OCI-M2 (cell line): ENCODE results near the gene TNFRSF1B.

ENCODE experiments used
- DNase-seq: peaks from one replicate; lab custom pipeline; 2025; ENCODE audit not compliant: unreplicated experiment; lab: John Stamatoyannopoulos, UW

TNFRSF1B gene

DNA sequence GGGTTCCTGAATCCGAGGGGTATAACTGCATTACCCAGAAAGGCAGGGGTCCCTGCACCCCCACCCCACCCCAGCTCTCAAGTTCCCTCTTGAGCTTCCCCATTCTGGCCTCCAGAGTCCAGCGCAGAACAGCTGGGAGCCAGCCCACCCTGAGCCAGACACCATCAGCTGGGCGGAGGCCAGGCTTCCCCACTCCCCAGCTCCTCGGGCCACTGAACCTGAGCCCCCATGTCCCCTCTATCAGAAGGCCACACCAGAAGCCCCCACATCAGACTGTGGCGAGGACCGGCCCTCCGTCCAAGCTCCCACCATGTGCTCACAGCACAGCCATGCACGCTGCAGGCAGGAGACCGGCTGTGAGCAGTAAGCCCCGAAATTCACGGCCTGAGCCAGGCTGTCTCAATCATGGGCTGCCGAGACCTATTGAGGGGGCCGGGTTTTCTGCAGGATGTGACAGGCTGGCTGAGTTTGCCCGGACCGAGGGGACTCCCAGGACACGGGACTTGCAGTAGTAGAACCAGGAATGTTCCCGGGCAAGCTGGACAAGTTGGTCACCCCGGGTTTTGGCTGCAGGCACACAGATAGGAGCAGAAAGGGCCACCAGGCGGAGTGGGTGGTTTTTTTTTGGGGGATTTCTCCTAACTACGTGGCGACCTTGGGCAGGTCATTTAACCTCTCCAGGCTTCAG, 25.5 kb upstream of the TNFRSF1B start:
- no peak for DNase-seq

- DNase-seq: no peak
Observed at GRCh38 chr1:12142141-12142823, 24.5 kb upstream of the TNFRSF1B start.

DNA sequence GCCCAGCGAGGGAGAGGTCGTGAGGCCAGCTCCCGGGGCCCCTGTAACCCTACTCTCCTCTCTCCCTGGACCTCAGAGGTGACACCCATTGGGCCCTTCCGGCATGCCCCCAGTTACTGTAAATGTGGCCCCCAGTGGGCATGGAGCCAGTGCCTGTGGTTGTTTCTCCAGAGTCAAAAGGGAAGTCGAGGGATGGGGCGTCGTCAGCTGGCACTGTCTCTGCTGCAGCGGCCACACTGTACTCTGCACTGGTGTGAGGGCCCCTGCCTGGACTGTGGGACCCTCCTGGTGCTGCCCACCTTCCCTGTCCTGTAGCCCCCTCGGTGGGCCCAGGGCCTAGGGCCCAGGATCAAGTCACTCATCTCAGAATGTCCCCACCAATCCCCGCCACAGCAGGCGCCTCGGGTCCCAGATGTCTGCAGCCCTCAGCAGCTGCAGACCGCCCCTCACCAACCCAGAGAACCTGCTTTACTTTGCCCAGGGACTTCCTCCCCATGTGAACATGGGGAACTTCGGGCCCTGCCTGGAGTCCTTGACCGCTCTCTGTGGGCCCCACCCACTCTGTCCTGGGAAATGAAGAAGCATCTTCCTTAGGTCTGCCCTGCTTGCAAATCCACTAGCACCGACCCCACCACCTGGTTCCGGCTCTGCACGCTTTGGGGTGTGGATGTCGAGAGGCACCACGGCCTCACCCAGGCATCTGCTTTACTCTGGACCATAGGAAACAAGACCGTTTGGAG, 23.7 kb upstream of the TNFRSF1B start:
- DNase-seq: no peak

GRCh38 chr1:12143631-12144155, 23.1 kb upstream of the TNFRSF1B start:
- DNase-seq: no peak

DNA sequence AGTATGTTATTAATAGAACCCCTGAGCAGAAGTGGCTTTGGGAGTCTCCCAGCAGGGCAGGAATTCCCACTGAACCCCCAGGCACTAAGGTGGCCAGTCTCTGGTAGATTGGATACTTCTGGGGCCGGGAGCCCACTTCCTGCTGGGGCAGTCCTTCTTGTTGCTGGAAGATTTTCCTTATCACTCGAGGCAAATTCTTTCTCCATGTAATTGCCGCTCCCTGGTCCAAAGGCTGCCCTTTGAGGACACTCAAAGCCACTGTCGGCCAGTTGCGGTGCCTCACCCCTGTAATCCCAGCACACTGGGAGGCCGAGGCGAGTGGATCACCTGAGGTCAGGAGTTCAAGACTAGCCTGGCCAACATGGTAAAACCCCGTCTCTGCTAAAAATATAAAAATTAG, 22.6 kb upstream of the TNFRSF1B start:
- no peak for DNase-seq

- DNase-seq: no peak
Observed at GRCh38 chr1:12144969-12145368, 21.8 kb upstream of the TNFRSF1B start.

DNA sequence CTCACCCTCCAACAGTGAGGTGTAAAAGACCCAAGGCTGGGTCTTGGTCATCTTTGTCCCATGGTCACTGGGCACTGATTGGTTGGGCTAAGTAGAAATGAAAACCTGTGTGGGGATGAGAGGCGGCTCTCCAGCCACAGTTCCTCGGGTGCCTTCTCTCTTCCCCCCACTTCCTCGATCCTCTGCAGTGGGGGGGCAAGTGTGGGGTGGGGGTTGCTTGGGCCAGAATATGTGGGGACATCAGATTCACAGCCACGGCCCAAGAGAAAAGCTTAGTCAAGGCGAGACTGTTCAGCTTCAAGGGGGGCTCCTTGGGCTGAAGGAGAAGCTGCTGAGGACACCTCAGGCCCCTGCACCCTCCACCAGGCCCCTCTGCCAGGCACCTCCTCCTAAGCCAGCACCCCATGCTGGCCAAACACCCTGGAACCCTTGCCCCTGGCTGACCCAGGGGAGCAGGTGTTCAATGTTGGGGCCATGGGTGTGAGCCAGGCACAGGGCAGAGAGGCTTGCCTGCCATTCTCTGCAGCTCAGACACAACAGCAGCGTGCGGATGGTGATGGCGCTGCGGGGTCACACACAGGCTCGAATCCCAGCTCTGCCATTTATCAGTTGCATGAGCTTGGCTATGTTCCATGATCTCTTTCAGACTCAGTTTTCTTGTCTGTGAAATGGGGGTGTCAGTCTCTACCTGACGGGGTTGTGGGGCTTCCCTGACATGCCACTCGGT, 21.0 kb upstream of the TNFRSF1B start:
- DNase-seq: no peak

GRCh38 chr1:12146343-12147112, 20.3 kb upstream of the TNFRSF1B start:
- DNase-seq: no peak

GRCh38 chr1:12147201-12147701, 19.5 kb upstream of the TNFRSF1B start:
- DNase-seq: no peak

DNA sequence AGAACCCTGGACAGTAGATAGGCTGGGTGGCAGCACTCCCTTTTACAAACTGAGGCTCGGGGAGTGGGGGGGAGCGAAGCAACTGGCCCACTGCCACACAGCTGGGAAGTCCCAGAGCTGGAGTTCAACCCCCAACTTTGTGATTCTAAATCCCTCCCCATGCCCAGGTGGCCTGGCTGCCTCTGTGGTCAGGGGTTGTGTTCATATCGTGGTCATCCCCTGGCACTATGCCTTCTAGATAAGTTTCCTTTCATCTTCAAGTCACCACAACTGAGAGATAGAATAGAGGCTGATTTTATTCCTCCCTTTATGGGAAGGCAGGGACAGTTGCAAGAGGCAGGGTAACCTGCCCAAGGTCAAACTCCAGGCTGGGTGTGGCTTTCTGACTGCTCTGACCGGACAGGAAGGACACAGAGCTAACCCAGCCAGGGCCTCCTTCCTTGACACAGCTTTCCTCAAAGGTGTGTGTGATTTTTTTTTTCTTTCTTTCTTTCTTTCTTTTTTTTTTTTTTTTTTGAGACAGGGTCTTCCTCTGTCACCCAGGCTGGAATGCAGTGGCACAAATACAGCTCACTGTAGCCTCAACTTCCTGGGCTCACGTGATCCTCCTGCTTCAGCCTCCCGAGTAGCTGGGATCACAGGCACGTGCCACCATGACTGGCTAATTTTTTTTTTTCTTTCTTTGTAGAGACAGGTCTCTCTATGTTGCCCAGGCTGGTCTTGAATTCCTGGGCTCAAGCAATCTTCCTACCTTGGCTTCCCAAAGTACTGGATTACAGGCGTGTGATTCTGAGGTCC, 18.4 kb upstream of the TNFRSF1B start:
- no peak for DNase-seq

DNA sequence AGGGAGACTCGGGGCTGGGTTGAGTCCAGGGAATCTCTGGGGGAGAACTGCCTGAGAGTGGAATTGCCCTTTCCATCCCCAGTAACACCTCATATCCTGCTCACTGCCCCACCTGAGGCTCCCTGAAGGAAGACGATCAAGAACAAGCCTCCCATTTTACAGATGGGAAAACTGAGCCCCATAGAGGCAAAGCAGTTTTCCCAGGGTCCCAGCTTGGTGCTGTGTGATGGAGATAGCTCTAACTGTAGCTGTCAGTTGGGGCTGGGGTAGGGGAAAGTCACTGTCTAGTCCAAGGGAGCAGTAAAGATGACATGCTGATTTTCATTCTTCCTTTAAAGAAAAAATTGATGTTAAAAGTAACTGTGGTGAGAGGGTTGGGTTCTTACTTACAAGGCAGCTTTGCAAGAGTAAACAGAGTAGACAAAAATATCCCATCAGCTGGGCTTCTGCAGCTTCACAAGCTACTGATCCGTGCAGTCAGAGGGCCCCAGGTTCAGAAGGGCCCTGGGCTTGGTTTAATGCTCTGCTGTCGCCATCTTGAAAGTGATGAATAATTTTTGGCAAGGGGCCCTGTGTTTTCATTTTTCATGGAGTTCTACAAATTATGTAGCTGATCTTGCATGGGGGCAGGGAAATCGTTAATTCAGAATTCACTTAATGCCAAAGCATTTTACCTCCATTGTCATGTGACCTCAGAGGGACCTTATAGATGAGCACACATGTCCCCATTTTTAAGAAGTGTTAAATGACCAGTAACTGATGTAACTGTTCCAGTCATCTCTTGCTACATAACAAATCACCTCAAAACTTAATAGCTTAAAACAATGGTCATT, 17.6 kb upstream of the TNFRSF1B start:
- no peak for DNase-seq

GRCh38 chr1:12149791-12150175, 17.0 kb upstream of the TNFRSF1B start:
- DNase-seq: no peak

DNA sequence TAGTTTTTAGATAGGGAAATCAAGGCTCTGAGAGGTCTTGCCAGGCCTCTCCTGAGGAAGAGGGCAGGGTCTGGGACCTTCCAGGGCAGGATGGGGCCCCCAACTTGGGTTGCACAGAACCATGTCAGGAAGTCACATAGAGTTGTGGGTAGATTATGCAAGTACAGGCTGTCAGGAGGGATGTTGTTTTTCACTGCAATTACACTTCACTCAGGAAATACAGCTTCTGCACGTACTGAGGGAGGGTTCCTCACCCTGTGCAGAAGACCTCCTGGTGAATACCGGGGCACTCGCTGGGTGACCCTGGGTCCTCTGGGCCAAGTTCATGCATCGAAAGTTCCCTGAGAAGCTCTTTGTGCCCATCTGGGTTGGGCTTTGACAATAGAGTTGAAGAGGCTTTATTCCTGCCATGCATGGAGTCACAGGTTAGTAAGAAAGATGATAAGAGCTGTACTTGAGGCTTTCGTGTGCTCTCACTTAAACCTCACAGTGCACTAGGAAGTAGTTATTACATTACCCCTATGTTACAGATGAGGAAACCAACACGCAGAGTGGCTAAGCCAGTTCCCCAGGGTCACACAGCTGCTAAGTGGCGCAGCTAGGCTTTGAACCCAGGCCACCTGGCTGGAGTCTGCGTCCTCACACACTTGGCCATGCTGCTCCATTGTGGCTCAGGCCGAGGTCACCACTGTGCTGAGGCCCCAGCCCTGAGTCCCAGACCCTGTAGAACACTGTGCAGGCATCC, 16.2 kb upstream of the TNFRSF1B start:
- no peak for DNase-seq

GRCh38 chr1:12151465-12151864, 15.3 kb upstream of the TNFRSF1B start:
- DNase-seq: no peak

DNA sequence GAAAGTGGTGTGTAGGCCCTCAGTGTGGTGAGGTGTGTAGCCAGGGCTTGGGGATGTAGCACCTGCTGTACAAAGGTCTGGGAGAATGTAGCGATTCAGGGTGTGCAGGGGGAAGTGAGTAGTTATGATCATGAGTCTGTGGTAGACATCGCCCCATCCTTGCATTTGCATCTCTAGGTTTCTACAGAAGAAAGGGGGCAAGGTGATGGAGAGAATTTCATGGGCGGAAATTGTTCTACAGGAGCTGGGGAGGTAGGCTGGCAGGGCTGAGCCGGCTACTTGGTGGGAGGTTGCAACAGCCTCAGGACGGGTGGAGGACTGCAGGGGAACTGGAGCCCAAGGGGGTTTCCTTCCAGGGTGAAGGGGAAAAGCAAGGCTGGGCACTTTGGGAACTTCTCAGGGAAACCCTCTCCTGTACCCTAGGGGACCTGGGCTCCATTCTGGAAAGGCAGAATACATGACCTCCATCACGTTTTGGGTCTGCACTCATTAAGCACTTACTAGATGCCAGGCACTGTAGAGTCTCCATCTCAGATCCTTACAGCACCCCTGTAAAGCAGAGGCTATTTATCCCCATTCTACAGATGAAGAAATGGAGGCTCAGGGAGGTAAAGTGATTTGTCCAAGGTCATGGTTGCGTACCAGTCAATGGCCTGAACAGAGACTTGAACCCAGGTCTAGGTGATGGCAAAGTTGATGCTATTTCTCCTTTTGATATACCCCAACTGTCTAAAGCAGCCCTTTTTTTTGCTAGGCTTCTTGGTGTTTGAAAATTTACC, 14.5 kb upstream of the TNFRSF1B start:
- DNase-seq: no peak

DNA sequence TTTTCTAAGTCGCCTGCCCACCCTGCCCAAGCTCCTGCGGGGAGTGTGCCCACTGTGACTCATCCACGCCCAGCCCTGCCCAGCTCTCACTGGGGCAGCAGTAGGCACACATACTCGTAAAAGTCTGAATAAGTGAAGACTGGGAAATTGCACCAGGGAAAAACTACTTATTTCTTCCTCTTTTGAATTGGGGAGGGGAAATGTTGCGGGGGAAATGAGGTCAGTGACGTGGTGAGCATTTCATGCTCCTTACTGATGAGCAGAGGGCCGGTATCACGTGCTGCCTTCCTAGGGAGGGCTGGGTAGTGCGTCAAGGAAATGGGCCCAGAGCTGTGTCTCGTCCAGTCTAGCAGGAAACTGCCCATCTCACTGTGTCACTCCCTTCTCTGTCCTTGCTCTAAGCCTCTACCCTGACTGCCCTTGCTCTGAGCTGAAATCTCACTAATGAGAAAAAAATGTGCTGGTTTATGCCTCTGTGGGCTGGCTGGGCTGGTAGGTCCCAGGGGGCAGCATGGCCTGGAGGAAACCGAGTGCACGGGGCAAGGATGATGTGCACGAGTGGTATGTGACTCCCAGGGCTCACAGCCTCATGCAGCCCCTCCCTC, 13.5 kb upstream of the TNFRSF1B start:
- no peak for DNase-seq

GRCh38 chr1:12155328-12155727, 11.5 kb upstream of the TNFRSF1B start:
- no peak for DNase-seq
